ENCODE results near the gene CAMTA1.

DNA sequence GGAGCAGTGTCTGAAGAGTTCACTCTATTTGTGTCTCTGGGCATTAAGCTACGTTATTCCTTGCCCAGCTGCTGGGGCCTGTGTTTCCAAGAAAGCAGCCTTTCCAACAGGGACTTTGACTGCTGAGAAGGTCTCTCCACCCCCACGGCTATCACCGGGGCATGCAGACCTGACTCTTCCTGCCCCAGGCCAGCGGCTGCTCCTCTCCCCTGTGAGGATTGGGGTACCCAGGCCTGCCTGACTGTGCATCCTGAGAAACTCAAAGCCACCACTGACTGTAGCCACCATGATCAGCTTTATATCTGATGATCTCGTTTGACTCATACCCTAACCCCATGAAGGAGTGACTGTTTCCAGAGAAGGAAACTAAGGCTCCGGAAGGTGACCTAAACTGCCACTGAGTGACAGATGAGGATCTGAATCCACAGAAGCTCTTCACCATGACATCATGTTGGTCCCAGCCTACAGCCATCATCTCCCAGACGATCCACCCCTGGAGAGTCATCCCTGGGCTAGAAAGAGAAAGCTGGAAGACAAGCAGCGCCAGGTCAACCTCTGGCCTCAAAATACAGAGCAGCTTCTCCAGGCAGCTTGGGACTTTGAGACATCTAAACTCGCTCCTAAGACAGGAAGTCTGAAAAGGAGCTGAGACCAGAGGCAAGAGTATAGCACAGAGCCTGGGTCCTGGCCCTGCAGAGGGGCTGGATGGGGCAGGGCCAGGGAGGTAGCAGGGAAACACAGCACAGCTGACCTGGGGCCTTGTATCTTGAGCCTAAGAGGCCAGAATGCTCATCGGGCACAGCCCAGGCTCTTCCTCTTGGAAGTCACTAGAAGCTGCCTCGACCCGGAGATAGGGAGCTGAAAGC, 741.8 kb downstream of the CAMTA1 start:
- TF ChIP-seq, protein P1, sequence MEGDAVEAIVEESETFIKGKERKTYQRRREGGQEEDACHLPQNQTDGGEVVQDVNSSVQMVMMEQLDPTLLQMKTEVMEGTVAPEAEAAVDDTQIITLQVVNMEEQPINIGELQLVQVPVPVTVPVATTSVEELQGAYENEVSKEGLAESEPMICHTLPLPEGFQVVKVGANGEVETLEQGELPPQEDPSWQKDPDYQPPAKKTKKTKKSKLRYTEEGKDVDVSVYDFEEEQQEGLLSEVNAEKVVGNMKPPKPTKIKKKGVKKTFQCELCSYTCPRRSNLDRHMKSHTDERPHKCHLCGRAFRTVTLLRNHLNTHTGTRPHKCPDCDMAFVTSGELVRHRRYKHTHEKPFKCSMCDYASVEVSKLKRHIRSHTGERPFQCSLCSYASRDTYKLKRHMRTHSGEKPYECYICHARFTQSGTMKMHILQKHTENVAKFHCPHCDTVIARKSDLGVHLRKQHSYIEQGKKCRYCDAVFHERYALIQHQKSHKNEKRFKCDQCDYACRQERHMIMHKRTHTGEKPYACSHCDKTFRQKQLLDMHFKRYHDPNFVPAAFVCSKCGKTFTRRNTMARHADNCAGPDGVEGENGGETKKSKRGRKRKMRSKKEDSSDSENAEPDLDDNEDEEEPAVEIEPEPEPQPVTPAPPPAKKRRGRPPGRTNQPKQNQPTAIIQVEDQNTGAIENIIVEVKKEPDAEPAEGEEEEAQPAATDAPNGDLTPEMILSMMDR (IDR thresholded peaks at IDR 0.05; ENCODE audit: poor library complexity): no peak
- no peak for TF ChIP-seq EZH2 (IDR thresholded peaks at IDR 0.05; ENCODE audit: borderline replicate concordance)
- no peak for TF ChIP-seq EZH2phosphoT487 (IDR thresholded peaks at IDR 0.05; ENCODE audit: low read depth, severe bottlenecking, unreplicated experiment)

Data from hepatocyte (in vitro differentiated cells).